WTC11 (cell line): ENCODE data around the gene PTGER2. TPM values are rescaled to one million over a fixed set of nuclear protein-coding genes. Genes with fewer than 3 reads are reported as not detected.

Experiments used
- ATAC-seq: fragments of 200-7000 bp; cut with Tn5 transposase; 2 replicates; pipeline ENCODE4 v1.10.0; 2021; ENCODE audit warnings: mild to moderate bottlenecking, moderate library complexity
- CTCF ChIA-PET: fragments of 300-600 bp; sonication (Branson Sonifier 250); formaldehyde crosslinking; loops from one replicate; lab custom pipeline; 2021; ENCODE audit warnings: antibody characterized with exemption; lab: Charles Lee
- POLR2A ChIA-PET: fragments of 350-600 bp; sonication (Branson Sonifier 250); formaldehyde crosslinking; loops from one replicate; lab custom pipeline; 2021; ENCODE audit warnings: antibody characterized with exemption; lab: Charles Lee
- DNase-seq: peaks from one replicate; pipeline ENCODE4 v3.0.0; 2021; ENCODE audit warnings: low spot score
- H3K27ac Mint-ChIP-seq: 2 replicates; pipeline ENCODE4 v1.8.0; 2021; ENCODE audit warnings: mixed read lengths
- H3K27me3 Mint-ChIP-seq: 2 replicates; pipeline ENCODE4 v1.8.0; 2021; ENCODE audit warnings: low read depth, mild to moderate bottlenecking, moderate library complexity, mixed read lengths
- H3K36me3 Mint-ChIP-seq: 2 replicates; pipeline ENCODE4 v1.8.0; 2021; ENCODE audit warnings: mixed read lengths
- H3K4me1 Mint-ChIP-seq: 2 replicates; pipeline ENCODE4 v1.8.0; 2022; ENCODE audit warnings: mixed read lengths
- H3K4me3 Mint-ChIP-seq: 2 replicates; pipeline ENCODE4 v1.8.0; 2021; ENCODE audit warnings: mild to moderate bottlenecking, moderate library complexity, mixed read lengths
- H3K9me3 Mint-ChIP-seq: 2 replicates; pipeline ENCODE4 v1.8.0; 2021; ENCODE audit warnings: mixed read lengths
- ATF2 ChIP-seq: sonication (generic); formaldehyde crosslinking; IDR thresholded peaks from 2 replicates; pipeline ENCODE4 v1.8.1; 2022; ENCODE audit warnings: low read depth, missing genetic modification reagents, borderline replicate concordance
- CDX4 ChIP-seq: fragments of 250-450 bp; sonication (Bioruptor Pico); IDR thresholded peaks from 2 replicates; pipeline ENCODE4 v1.9.0; 2021; ENCODE audit warnings: moderate library complexity, mild to moderate bottlenecking, inconsistent platforms, borderline replicate concordance
- E2F1 ChIP-seq: sonication (generic); formaldehyde crosslinking; IDR thresholded peaks from 2 replicates; pipeline ENCODE4 v1.8.0; 2022; ENCODE audit warnings: mild to moderate bottlenecking, missing genetic modification reagents
- FOXJ3 ChIP-seq: sonication (generic); formaldehyde crosslinking; IDR thresholded peaks from 2 replicates; pipeline ENCODE4 v1.9.0; 2021; ENCODE audit warnings: missing genetic modification reagents, mild to moderate bottlenecking, borderline replicate concordance
- GABPB1 ChIP-seq: sonication (generic); formaldehyde crosslinking; IDR thresholded peaks from 2 replicates; pipeline ENCODE4 v1.8.1; 2023; ENCODE audit warnings: mild to moderate bottlenecking, missing genetic modification reagents
- GTF2I ChIP-seq: fragments of 250-450 bp; sonication (Bioruptor Pico); conservative IDR thresholded peaks from 2 replicates; pipeline ENCODE4 v1.4.0; 2021; ENCODE audit warnings: mild to moderate bottlenecking
- IRF1 ChIP-seq: sonication (generic); formaldehyde crosslinking; IDR thresholded peaks from 2 replicates; pipeline ENCODE4 v1.8.0; 2023; ENCODE audit warnings: missing genetic modification reagents
- KAT7 ChIP-seq: sonication (generic); formaldehyde crosslinking; IDR thresholded peaks from 2 replicates; pipeline ENCODE4 v1.8.1; 2023; ENCODE audit warnings: missing genetic modification reagents, mild to moderate bottlenecking, borderline replicate concordance
- MXD4 ChIP-seq: fragments of 250-450 bp; sonication (Bioruptor Pico); IDR thresholded peaks from 2 replicates; pipeline ENCODE4 v1.8.0; 2021; ENCODE audit warnings: mild to moderate bottlenecking, moderate library complexity, borderline replicate concordance
- NFYB ChIP-seq: sonication (generic); formaldehyde crosslinking; conservative IDR thresholded peaks from 2 replicates; pipeline ENCODE4 v1.8.0; 2022; ENCODE audit warnings: low read depth, missing genetic modification reagents
- TEAD4 ChIP-seq: sonication (generic); formaldehyde crosslinking; IDR thresholded peaks from 2 replicates; pipeline ENCODE4 v1.8.0; 2022; ENCODE audit warnings: mild to moderate bottlenecking, missing genetic modification reagents
- USF1 ChIP-seq: sonication (generic); formaldehyde crosslinking; IDR thresholded peaks from 2 replicates; pipeline ENCODE4 v1.8.0; 2022; ENCODE audit warnings: mild to moderate bottlenecking, missing genetic modification reagents
- ZNF317 ChIP-seq: sonication (generic); formaldehyde crosslinking; IDR thresholded peaks from 2 replicates; pipeline ENCODE4 v1.8.1; 2023; ENCODE audit warnings: low read depth, mild to moderate bottlenecking, moderate library complexity, missing genetic modification reagents, borderline replicate concordance
- ZNF423 ChIP-seq: fragments of 250-450 bp; sonication (Bioruptor Pico); IDR thresholded peaks from 2 replicates; pipeline ENCODE4 v2.1.2; 2022; ENCODE audit warnings: mild to moderate bottlenecking, moderate library complexity
- ZNF512 ChIP-seq: sonication (generic); formaldehyde crosslinking; IDR thresholded peaks from 2 replicates; pipeline ENCODE4 v1.8.1; 2022; ENCODE audit warnings: missing genetic modification reagents, borderline replicate concordance
- ZNF532 ChIP-seq: fragments of 250-450 bp; sonication (Bioruptor Pico); IDR thresholded peaks from 2 replicates; pipeline ENCODE4 v1.9.0; 2021; ENCODE audit warnings: mild to moderate bottlenecking, borderline replicate concordance
- total RNA-seq: library from RNA; stranded (reverse); gene quantifications from 3 replicates; pipeline ENCODE4 v1.2.3, GENCODE V29; 2021

Gene PTGER2
- total RNA-seq, 1 experiment from 2014 or later = 0.92 TPM

GRCh38 chr14:52275372-52275771, 38.7 kb upstream of the PTGER2 start (continued):
- TF ChIP-seq USF1 (CRISPR knock-in tag) (no peak), CDX4 (CRISPR knock-in tag) (no peak), GTF2I (no peak), GABPB1 (CRISPR knock-in tag) (no peak), ATF2 (CRISPR knock-in tag) (no peak), NFYB (CRISPR knock-in tag) (no peak), KAT7 (no peak)

- H3K4me1 Mint-ChIP-seq = peaks cover 32% of the 10 kb centered on the region
- ChIA-PET POLR2A (no interaction called here), CTCF (no interaction called here)
- no peak for ATAC-seq
- no peak overlapping the region for H3K27ac Mint-ChIP-seq
- no peak for TF ChIP-seq MXD4 (CRISPR knock-in tag)
- no peak for TF ChIP-seq FOXJ3 (CRISPR knock-in tag)
- TF ChIP-seq IRF1 (CRISPR knock-in tag) = no peak
- no peak for TF ChIP-seq TEAD4 (CRISPR knock-in tag)
- no peak for TF ChIP-seq ZNF512
- H3K9me3 Mint-ChIP-seq = peaks cover 3% of the 10 kb centered on the region; the same call in 1 of the 2 replicates
- H3K4me3 Mint-ChIP-seq = no peak overlapping the region
- H3K36me3 Mint-ChIP-seq = no peaks in the 10 kb centered on the region
- H3K27me3 Mint-ChIP-seq = no peaks in the 10 kb centered on the region
- DNase-seq = no peak
Measured at GRCh38 chr14:52277552-52277951, 36.6 kb upstream of the PTGER2 start.

- ChIA-PET POLR2A (no interaction called here), CTCF (no interaction called here)
- 0 out of 2 replicates have a peak, but pooled peaks have one; percentile 28 for ATAC-seq
- no peaks in the 10 kb centered on the region for H3K36me3 Mint-ChIP-seq
- peaks cover 3% of the 10 kb centered on the region; the same call in 1 of the 2 replicates for H3K9me3 Mint-ChIP-seq
- H3K4me1 Mint-ChIP-seq = peaks cover 35% of the 10 kb centered on the region
- no peak for DNase-seq
- 0 out of 2 replicates have a peak overlapping the region, but pooled peaks have one; percentile 39 for H3K27ac Mint-ChIP-seq
- no peak for TF ChIP-seq E2F1 (CRISPR knock-in tag)
- TF ChIP-seq FOXJ3 (CRISPR knock-in tag) = no peak
- no peak for TF ChIP-seq TEAD4 (CRISPR knock-in tag)
- no peak for TF ChIP-seq ATF2 (CRISPR knock-in tag)
- TF ChIP-seq CDX4 (CRISPR knock-in tag) = no peak
- no peak for TF ChIP-seq NFYB (CRISPR knock-in tag)
- no peak for TF ChIP-seq ZNF532 (CRISPR knock-in tag)
- no peak for TF ChIP-seq ZNF317 (CRISPR knock-in tag)
- no peak for TF ChIP-seq ZNF423 (CRISPR knock-in tag)
- no peak overlapping the region for H3K4me3 Mint-ChIP-seq
- no peaks in the 10 kb centered on the region for H3K27me3 Mint-ChIP-seq
Measured at GRCh38 chr14:52279408-52279807, 34.7 kb upstream of the PTGER2 start.
